HG03378 (cell line): ENCODE results near the gene ITFG2.
"Not testable (repeated sequence)": the region's sequence is repeated elsewhere in the genome, so short reads cannot be mapped to it uniquely, and the experiment has no call there.

ENCODE experiments used
- ATAC-seq: cut with Tn5 transposase; IDR thresholded peaks from one replicate; pipeline ENCODE4 v1.9.1; 2021; ENCODE audit warnings: mild to moderate bottlenecking, moderate library complexity; ENCODE audit not compliant: unreplicated experiment

Gene ITFG2

GRCh38 chr12:2858944-2859421 lies 46.5 kb downstream of the ITFG2 start:
- ATAC-seq = no peak

- ATAC-seq = no peak
Measured at GRCh38 chr12:2860170-2860569, 47.7 kb downstream of the ITFG2 start.

- ATAC-seq = no peak
Measured at GRCh38 chr12:2862876-2863275, 50.4 kb downstream of the ITFG2 start.

GRCh38 chr12:2863402-2863801 lies 50.9 kb downstream of the ITFG2 start:
- not testable (repeated sequence) for ATAC-seq

GRCh38 chr12:2864198-2864597 lies 51.7 kb downstream of the ITFG2 start:
- no peak for ATAC-seq

GRCh38 chr12:2868986-2869632 lies 56.6 kb downstream of the ITFG2 start:
- not testable (repeated sequence) for ATAC-seq
